Measurements from ENCODE around the gene MAGOH. TPM values are rescaled to one million over a fixed set of nuclear protein-coding genes. Genes with fewer than 3 reads are reported as not detected.

The MAGOH gene
- polyA plus RNA-seq, 1 of the 3 experiments (the other 2 are of a cell fraction): 26.5 TPM

DNA sequence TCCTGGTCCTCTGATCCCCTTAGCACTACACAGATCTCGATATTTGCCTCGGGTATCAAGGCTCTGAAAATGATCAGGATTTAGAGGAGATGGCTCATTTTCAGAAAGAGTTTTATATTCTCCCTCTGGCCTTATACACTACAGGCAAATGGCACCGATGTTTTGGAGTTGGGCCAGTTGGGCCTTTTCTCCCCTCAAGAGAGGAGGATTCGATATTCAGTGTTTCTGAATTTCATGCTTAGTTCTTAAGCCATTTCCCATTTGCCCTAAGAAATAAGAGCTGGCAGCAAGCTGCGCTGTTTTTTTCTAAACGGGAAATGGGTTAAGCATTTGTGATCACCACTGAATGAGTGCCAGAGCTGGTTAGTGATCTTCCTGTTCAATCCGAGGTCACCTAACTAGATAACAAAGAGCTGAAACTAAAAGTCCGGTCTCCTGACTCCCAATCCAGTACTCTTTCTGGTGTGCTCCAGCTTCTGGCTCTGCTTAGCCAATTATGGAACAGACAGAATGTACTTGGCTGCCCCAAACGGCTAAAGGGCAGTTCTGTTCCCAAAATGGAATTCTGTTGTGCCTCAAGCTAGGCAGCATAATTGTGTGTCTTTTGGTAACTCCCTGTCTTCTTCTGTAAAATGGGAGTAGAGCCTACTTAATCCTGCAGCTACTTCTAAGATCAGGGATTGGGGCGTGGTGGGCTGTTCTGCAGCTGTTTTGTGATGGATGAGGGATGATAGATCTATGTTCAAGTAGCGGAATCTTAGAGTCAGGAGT lies 42.9 kb downstream of the MAGOH start (continued):
- TF ChIP-seq RFX5 (IDR thresholded peaks at IDR 0.05; ENCODE audit: low read length) (no peak), JUND (IDR thresholded peaks at IDR 0.05) (no peak), NFIC (IDR thresholded peaks at IDR 0.05; ENCODE audit: borderline replicate concordance) (no peak), SMC3 (IDR thresholded peaks at IDR 0.05; ENCODE audit: low read depth, low read length) (no peak), TAF1 (IDR thresholded peaks at IDR 0.05; ENCODE audit: borderline replicate concordance, low read depth, low read length) (no peak)

DNA sequence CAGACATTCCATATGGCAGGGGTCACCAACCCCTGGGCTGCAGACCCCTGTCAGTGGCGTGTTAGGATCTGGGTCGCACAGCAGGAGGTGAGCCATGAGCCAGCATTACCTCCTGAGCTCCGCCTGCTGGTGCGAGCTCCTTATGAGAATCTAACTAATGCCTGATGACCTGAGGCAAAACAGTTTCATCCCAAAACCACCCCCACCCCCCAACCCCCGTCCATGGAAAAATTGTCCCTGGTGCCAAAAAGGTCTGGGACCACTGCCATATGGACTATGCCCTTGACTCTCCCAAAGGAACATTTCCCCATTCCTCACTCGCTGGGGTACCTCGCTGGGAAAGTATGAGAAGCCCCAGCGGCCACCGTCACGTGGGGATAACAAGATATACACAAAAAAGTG lies 48.1 kb downstream of the MAGOH start:
- Histone ChIP-seq H3K4me3 (ENCODE audit: low read depth in 2 of 2, low read length in 1 of 2) (no peak overlapping the region), H2AFZ (ENCODE audit: low read depth) (no peak overlapping the region), H3K9ac (no peak overlapping the region), H4K20me1 (ENCODE audit: insufficient read depth) (no peaks in the 10 kb centered on the region), H3F3A (replicated peaks; ENCODE audit: insufficient read depth) (no peaks in the 10 kb centered on the region), H3K4me2 (no peak overlapping the region), H3K36me3 (replicated peaks in 1 of 2; ENCODE audit: control insufficient read depth in 1 of 2, insufficient read depth in 2 of 2, low read length in 1 of 2) (no peaks in the 10 kb centered on the region), H3K27ac (ENCODE audit: low read depth in 2 of 2, low read length in 1 of 2) (no peak overlapping the region), H3K9me2 (no peaks in the 10 kb centered on the region), H3K27me3 (ENCODE audit: insufficient read depth) (no peaks in the 10 kb centered on the region), H3K4me1 (ENCODE audit: control insufficient read depth in 1 of 2, insufficient read depth in 2 of 2, low read depth in 1 of 2, low read length in 1 of 2) (no peaks in the 10 kb centered on the region), H3K9me3 (no peaks in the 10 kb centered on the region), H3K79me2 (ENCODE audit: insufficient read depth) (no peaks in the 10 kb centered on the region)
- ChIA-PET CTCF (interaction anchor here (0.9 to 2.4 kb wide), 5 partner anchors 8 to 295 kb away, joined by 3 to 9 read pairs (median 5); no protein-coding TSS in a partner anchor), POLR2A (no interaction called here)
- WGBS (ENCODE audit: low lambda C conversion rate): 93% methylated on average over 9 of the region's 10 CpGs
- TF ChIP-seq ELF1 (IDR thresholded peaks at IDR 0.05) (no peak), GABPA (IDR thresholded peaks at IDR 0.05; ENCODE audit: low read depth) (no peak), MXI1 (IDR thresholded peaks at IDR 0.05; ENCODE audit: low read depth, low read length) (no peak), PBX3 (IDR thresholded peaks at IDR 0.05) (no peak), EP300 (IDR thresholded peaks at IDR 0.05; ENCODE audit: borderline replicate concordance in 1 of 2, low read depth in 1 of 2, low read length in 1 of 2) (no peak), ZBTB33 (IDR thresholded peaks at IDR 0.05; ENCODE audit: borderline replicate concordance, low read depth) (no peak), CHD2 (IDR thresholded peaks at IDR 0.05; ENCODE audit: low read length, partially characterized antibody) (no peak), TCF12 (IDR thresholded peaks at IDR 0.05) (no peak), CTCF (IDR thresholded peaks at IDR 0.05) (no peak), RXRA (IDR thresholded peaks at IDR 0.05; ENCODE audit: borderline replicate concordance, low read depth) (no peak)
- no peak for DNase-seq
